GM12873 (cell line): ENCODE results near the gene DAW1.

Source experiments
- TF ChIP-seq, protein P1 (sequence below): IDR thresholded peaks from 2 replicates; pipeline ENCODE4 v1.5.1; 2012; ENCODE audit warnings: low read depth, mild to moderate bottlenecking, moderate library complexity, low read length, control low read depth; ENCODE audit not compliant: insufficient read depth; ENCODE audit errors: missing control alignments

DAW1 gene

DNA sequence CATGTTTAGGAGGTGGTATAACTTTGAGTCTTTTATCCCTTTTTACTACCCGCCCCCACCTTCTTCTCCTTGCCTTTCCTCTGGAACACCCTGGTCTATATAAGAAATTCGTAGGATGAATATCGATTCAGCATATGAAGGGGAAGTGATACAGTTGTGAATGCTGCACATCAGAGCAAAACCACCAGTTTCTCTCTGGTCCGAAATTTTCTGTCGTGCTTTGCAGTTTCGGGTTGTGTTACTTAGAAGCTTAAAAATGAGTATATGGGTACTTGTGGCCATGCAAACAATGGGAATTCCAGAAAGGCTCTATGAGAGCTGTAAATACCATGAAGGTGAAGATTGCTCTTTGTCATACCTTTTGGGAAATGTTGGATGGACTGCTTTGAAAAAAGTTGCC lies 60.6 kb downstream of the DAW1 start:
- TF ChIP-seq, protein P1, sequence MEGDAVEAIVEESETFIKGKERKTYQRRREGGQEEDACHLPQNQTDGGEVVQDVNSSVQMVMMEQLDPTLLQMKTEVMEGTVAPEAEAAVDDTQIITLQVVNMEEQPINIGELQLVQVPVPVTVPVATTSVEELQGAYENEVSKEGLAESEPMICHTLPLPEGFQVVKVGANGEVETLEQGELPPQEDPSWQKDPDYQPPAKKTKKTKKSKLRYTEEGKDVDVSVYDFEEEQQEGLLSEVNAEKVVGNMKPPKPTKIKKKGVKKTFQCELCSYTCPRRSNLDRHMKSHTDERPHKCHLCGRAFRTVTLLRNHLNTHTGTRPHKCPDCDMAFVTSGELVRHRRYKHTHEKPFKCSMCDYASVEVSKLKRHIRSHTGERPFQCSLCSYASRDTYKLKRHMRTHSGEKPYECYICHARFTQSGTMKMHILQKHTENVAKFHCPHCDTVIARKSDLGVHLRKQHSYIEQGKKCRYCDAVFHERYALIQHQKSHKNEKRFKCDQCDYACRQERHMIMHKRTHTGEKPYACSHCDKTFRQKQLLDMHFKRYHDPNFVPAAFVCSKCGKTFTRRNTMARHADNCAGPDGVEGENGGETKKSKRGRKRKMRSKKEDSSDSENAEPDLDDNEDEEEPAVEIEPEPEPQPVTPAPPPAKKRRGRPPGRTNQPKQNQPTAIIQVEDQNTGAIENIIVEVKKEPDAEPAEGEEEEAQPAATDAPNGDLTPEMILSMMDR = no peak

DNA sequence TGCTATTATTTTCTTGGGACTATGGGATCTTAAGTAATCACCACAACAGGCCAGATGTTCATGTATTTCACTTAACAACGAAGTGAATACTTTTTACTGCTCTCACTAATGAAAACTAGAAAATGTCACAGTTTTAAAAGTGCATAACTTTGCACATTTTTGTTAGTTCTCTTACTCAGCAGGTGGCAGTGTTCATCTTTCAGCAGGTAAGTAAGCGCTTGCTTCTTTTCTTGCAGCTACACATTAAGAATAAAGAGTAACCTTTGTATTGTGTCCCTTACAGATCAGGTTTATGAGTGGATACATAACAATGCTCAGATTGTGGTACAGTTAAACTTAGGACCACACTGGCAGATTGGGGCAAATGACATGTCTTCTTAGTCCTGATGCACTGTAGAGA lies 61.0 kb downstream of the DAW1 start:
- TF ChIP-seq, protein P1 = peak; percentile 14

DNA sequence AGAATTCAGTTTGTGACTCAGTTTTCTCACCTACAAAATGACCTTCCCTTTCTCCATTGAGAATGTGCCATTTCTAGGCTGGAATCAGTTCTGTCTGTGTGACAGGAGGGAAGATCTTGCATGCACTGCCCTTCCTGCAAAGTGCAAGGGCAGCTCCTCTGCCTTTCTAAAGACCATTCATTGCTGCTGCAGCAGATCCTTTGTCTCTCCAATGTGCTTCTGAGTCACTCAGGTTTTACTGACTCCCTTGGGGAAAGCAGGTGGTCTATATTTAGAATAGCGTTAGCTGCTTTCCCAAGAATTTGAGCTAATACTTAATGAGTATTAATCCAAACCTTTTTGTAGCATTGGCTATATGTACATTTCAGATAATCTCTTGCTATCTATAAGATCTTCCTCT lies 62.5 kb downstream of the DAW1 start:
- TF ChIP-seq, protein P1 = no peak

DNA sequence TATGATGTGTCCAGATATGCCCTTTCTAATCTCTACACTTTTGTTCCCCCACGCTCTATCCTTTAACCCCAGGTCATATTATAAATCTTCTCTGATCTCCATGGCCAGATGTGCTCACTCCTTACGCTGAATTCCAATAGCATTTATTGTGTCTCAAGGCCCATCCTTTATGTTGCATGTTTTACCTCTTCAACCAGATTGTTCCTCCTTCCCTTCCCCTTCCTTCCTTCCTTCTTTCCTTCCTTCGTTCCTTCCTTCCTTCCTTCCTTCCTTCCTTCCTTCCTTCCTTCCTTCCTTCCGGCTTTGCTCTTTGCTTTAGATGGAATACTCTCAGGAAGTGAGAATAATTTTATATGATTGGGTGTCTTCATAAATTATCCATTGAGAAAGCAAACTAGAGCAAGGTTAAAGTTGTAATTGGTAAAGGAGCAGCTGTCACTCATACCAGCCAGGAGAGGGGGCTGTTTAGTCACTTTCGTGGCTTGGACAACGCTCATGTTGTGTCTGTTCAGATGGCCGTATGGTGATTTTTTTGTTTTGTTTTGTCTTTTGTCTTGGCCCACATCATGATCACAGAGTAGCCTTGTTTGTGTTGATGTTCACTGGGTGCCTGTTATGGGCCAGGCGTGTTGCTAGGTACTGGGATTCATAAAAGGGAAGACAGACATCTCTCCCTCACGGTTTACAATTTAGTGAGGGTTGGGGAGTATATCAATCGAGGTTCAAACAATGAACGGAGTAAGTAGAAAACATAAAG lies 68.0 kb downstream of the DAW1 start:
- TF ChIP-seq, protein P1 = peak; percentile 61

DNA sequence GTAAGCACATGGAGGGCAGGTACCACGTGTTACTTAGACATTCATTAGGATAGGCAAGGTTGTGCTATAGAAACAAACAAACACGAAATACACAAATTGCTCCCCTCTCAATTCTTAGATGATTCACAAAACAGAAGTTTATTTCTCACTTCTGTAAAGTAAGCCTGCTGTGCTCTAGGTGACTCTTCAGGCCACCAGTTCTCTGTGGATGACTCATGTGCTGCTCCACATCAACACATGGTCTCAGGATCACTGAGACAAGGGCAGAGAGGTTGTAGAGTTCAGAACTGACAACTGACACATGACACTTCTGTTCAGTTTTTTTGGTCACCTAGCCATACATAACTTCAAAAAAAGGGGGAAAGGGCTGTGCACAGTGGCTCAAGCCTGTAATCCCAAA lies 70.6 kb downstream of the DAW1 start:
- TF ChIP-seq, protein P1 = no peak

DNA sequence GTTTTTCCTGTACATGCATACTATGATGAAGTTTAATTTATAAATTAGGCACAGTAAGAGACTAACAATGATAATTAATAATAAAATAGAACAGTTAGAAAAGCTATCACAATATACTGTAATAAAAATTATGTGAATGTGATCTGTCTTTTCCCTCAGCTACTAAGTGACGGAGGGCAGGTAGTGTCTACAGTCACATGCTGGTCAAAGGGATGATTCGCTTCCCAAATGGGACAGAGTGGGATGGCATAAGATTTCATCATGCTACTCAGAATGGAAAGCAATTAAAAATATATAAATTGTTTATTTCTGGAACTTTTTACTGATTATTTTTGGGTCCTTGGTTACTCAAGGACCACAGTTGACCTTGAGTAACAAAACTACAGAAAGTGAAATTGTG lies 71.5 kb downstream of the DAW1 start:
- TF ChIP-seq, protein P1 = no peak

DNA sequence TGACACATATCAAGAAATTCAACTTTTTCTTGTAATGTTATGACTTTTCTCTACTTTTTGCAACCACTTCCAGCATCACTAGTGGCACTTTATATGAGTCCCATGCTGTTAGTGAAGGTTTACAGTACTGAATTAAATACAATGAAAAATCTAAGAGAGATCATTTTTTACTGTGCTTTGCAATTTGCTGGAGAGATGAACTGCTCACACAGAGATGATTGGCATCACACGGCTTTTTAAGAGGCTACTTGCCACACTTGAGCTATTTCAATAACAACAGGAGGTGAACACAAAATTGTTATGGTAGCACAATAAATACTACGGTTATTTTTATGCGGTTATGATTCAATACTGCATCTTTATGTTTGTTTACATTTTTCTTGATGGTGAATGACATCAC lies 88.9 kb downstream of the DAW1 start:
- TF ChIP-seq, protein P1 = no peak
